ENCODE results near the gene ZNF593. TPM values are rescaled to one million over a fixed set of nuclear protein-coding genes. Genes with fewer than 3 reads are reported as not detected.

ZNF593 gene
- total and polyA plus RNA-seq, 2 experiments from 2014 or later = 26.2 to 108 TPM

- H3F3A ChIP-seq (replicated peaks; ENCODE audit: low read depth) = no peaks in the 10 kb centered on the region
- no peak overlapping the region for H3K27ac Mint-ChIP-seq
- no peaks in the 10 kb centered on the region for H3K36me3 ChIP-seq (ENCODE audit: insufficient read depth)
- DNase-seq (ENCODE audit: low spot score) (peak; percentile 97), ATAC-seq (peak; percentile 99)
- H3K4me1 ChIP-seq (ENCODE audit: insufficient read depth) = no peaks in the 10 kb centered on the region
- no peak overlapping the region; the same call in 2 of the 3 replicates for H3K4me3 Mint-ChIP-seq
- no peak overlapping the region for H3K4me3 ChIP-seq
- no peaks in the 10 kb centered on the region for H3K79me2 ChIP-seq (replicated peaks; ENCODE audit: insufficient read depth)
- no peak overlapping the region for H2AFZ ChIP-seq
- H3K4me1 Mint-ChIP-seq = no peaks in the 10 kb centered on the region
- H4K20me1 ChIP-seq (replicated peaks; ENCODE audit: insufficient read depth) = no peaks in the 10 kb centered on the region
- peaks cover 17% of the 10 kb centered on the region for H3K27me3 Mint-ChIP-seq (ENCODE audit: insufficient read depth, low read depth, poor library complexity)
- peak; percentile 72 to 89 for TF ChIP-seq CTCF (conservative IDR thresholded peaks at IDR 0.05; ENCODE audit: low read depth in 2 of 2)
- no peak for TF ChIP-seq ETS1 (IDR thresholded peaks at IDR 0.05)
- H3K27me3 ChIP-seq (ENCODE audit: insufficient read depth) = peaks cover 43% of the 10 kb centered on the region
- no peak overlapping the region for H3K27ac ChIP-seq (ENCODE audit: low read depth)
- H3K9me2 ChIP-seq (ENCODE audit: insufficient read depth) = no peaks in the 10 kb centered on the region
- H3K4me2 ChIP-seq = no peak overlapping the region
- H3K9me3 Mint-ChIP-seq = no peaks in the 10 kb centered on the region
- H3K36me3 Mint-ChIP-seq (ENCODE audit: low read depth) = no peaks in the 10 kb centered on the region
These were observed 24.4 kb upstream of the ZNF593 start for GRCh38 chr1:26145041-26145959.

GRCh38 chr1:26145960-26146294 lies 23.8 kb upstream of the ZNF593 start:
- DNase-seq (ENCODE audit: low spot score) = no peak
- Histone ChIP-seq H3K79me2 (replicated peaks; ENCODE audit: insufficient read depth) (no peaks in the 10 kb centered on the region), H3K4me3 (no peak overlapping the region), H3F3A (replicated peaks; ENCODE audit: low read depth) (no peaks in the 10 kb centered on the region), H3K27ac (ENCODE audit: low read depth) (no peak overlapping the region), H3K27me3 (ENCODE audit: insufficient read depth) (peaks cover 48% of the 10 kb centered on the region), H4K20me1 (replicated peaks; ENCODE audit: insufficient read depth) (no peaks in the 10 kb centered on the region), H3K4me2 (no peak overlapping the region), H3K9me2 (ENCODE audit: insufficient read depth) (no peaks in the 10 kb centered on the region), H3K4me1 (ENCODE audit: insufficient read depth) (no peaks in the 10 kb centered on the region), H2AFZ (no peak overlapping the region), H3K36me3 (ENCODE audit: insufficient read depth) (no peaks in the 10 kb centered on the region)
- Mint-ChIP-seq H3K36me3 (ENCODE audit: low read depth) (no peaks in the 10 kb centered on the region), H3K4me3 (no peak overlapping the region), H3K4me1 (no peaks in the 10 kb centered on the region), H3K9me3 (no peaks in the 10 kb centered on the region), H3K27me3 (ENCODE audit: insufficient read depth, low read depth, poor library complexity) (peaks cover 17% of the 10 kb centered on the region), H3K27ac (no peak overlapping the region)
- TF ChIP-seq REST (IDR thresholded peaks at IDR 0.05; ENCODE audit: unreplicated experiment) (no peak), NANOG (IDR thresholded peaks at IDR 0.05; ENCODE audit: borderline replicate concordance) (no peak), JUNB (IDR thresholded peaks at IDR 0.05; ENCODE audit: unreplicated experiment) (no peak), POLR2AphosphoS5 (IDR thresholded peaks at IDR 0.05; ENCODE audit: low read depth) (no peak), STAT1 (IDR thresholded peaks at IDR 0.05; ENCODE audit: unreplicated experiment) (no peak)
- ATAC-seq = no peak
